GM12873 (cell line): ENCODE measurements around the gene TBC1D12.

Source experiments
- CTCF ChIP-seq: IDR thresholded peaks from 2 replicates; pipeline ENCODE4 v1.5.1; 2012; ENCODE audit warnings: low read depth, mild to moderate bottlenecking, moderate library complexity, low read length, control low read depth; ENCODE audit not compliant: insufficient read depth; ENCODE audit errors: missing control alignments

TBC1D12 gene

GRCh38 chr10:94489107-94489506 is 86.8 kb downstream of the TBC1D12 start:
- no peak for TF ChIP-seq CTCF

- no peak for TF ChIP-seq CTCF
These were observed 87.8 kb downstream of the TBC1D12 start for GRCh38 chr10:94489976-94490788.

GRCh38 chr10:94490789-94491039 is 88.4 kb downstream of the TBC1D12 start:
- TF ChIP-seq CTCF = no peak

- no peak for TF ChIP-seq CTCF
These were observed 91.1 kb downstream of the TBC1D12 start for GRCh38 chr10:94493463-94493862.

- TF ChIP-seq CTCF = no peak
These were observed 93.7 kb downstream of the TBC1D12 start for GRCh38 chr10:94496010-94496409.

- TF ChIP-seq CTCF = no peak
These were observed 94.3 kb downstream of the TBC1D12 start for GRCh38 chr10:94496646-94497045.

- TF ChIP-seq CTCF = peak; percentile 21
These were observed 97.7 kb downstream of the TBC1D12 start for GRCh38 chr10:94500063-94500462.
